Suprapubic skin (tissue), 4 donors: ENCODE data around the gene COL19A1. TPM values are rescaled to one million over a fixed set of nuclear protein-coding genes. Genes with fewer than 3 reads are reported as not detected.

Experiments used
- DNase-seq, 2 donors: peaks; one replicate each; pipeline ENCODE4 v3.0.0-alpha.2; 2019; ENCODE audit warnings: low spot score in 2 of 2
- H3K27ac ChIP-seq: fragments of 200-600 bp; sonication (generic); one replicate; pipeline ENCODE4 v1.5.1; 2019
- H3K27me3 ChIP-seq: fragments of 200-600 bp; sonication (generic); one replicate; pipeline ENCODE4 v1.5.1; 2019
- H3K36me3 ChIP-seq: fragments of 200-600 bp; sonication (generic); one replicate; pipeline ENCODE4 v1.5.1; 2019
- H3K4me1 ChIP-seq: fragments of 200-600 bp; sonication (generic); one replicate; pipeline ENCODE4 v1.5.1; 2019
- H3K4me3 ChIP-seq: fragments of 200-600 bp; sonication (generic); one replicate; pipeline ENCODE4 v1.5.1; 2019; ENCODE audit warnings: mild to moderate bottlenecking
- H3K9me3 ChIP-seq: fragments of 200-600 bp; sonication (generic); one replicate; pipeline ENCODE4 v1.5.1; 2019
- CTCF ChIP-seq, 2 donors: fragments of 200-600 bp in 1 of 2; fragments of 450-650 bp in 1 of 2; sonication (generic) in 1 of 2; IDR thresholded peaks; one replicate each; pipeline ENCODE4 v1.5.1; 2016 to 2019; ENCODE audit warnings: antibody characterized with exemption in 2 of 2, mild to moderate bottlenecking in 1 of 2, moderate library complexity in 1 of 2
- EP300 ChIP-seq: sonication (generic); formaldehyde crosslinking; IDR thresholded peaks from one replicate; pipeline ENCODE4 v1.6.1; 2017; ENCODE audit warnings: antibody characterized with exemption
- POLR2A ChIP-seq, 2 donors: fragments of 450-650 bp; IDR thresholded peaks; one replicate each; pipeline ENCODE4 v1.6.1; 2017; ENCODE audit warnings: antibody characterized with exemption in 2 of 2, mild to moderate bottlenecking in 2 of 2, moderate library complexity in 2 of 2
- POLR2AphosphoS5 ChIP-seq, 3 donors: sonication (generic); formaldehyde crosslinking; IDR thresholded peaks; one replicate each; pipeline ENCODE4 v1.6.1; 2017; ENCODE audit warnings: antibody characterized with exemption in 3 of 3
- WGBS: methylation state at CpG from one replicate; pipeline ENCODE4 v1.1.5; 2018; 5-methylcytosine and 5-hydroxymethylcytosine counted together
- total RNA-seq, 4 donors: library from RNA; depleted of rRNA; stranded (reverse); fragments of >200 nt; gene quantifications; one replicate each; pipeline ENCODE4 v1.1.0, GENCODE V29; 2016

COL19A1 gene
- total RNA-seq, 4 donors from 2014 or later, result 0.10 TPM; not detected in 3

GRCh38 chr6:69866770-69867638 lies 648 bp downstream of the COL19A1 start:
- no peak for TF ChIP-seq POLR2A (IDR thresholded peaks at IDR 0.05)
- TF ChIP-seq CTCF (IDR thresholded peaks at IDR 0.05), result no peak
- TF ChIP-seq EP300, result no peak
- no peak for TF ChIP-seq POLR2AphosphoS5 (IDR thresholded peaks at IDR 0.05)
- peaks cover 9% of the 10 kb centered on the region for H3K27me3 ChIP-seq
- H3K36me3 ChIP-seq, result no peaks in the 10 kb centered on the region
- no peaks in the 10 kb centered on the region for H3K9me3 ChIP-seq
- H3K27ac ChIP-seq, result no peak overlapping the region
- WGBS, result under 1% methylated on average over 32 of the region's 80 CpGs
- peak in 1 of 2 donors; percentile 64 for DNase-seq
- peak overlapping the region; percentile 59 for H3K4me3 ChIP-seq
- H3K4me1 ChIP-seq, result peaks cover 13% of the 10 kb centered on the region

- no peak overlapping the region for H3K27ac ChIP-seq
- peaks cover 13% of the 10 kb centered on the region for H3K4me1 ChIP-seq
- WGBS, result 6% methylated on average over 11 of the region's 11 CpGs
- peak overlapping the region; percentile 59 for H3K4me3 ChIP-seq
- TF ChIP-seq EP300 (no peak), POLR2AphosphoS5 (IDR thresholded peaks at IDR 0.05) (no peak), CTCF (IDR thresholded peaks at IDR 0.05) (no peak), POLR2A (IDR thresholded peaks at IDR 0.05) (no peak)
- peaks cover 9% of the 10 kb centered on the region for H3K27me3 ChIP-seq
- no peaks in the 10 kb centered on the region for H3K9me3 ChIP-seq
- H3K36me3 ChIP-seq, result no peaks in the 10 kb centered on the region
- no peak for DNase-seq
Observed at GRCh38 chr6:69867639-69867976, 1.3 kb downstream of the COL19A1 start.

GRCh38 chr6:69868252-69868804 lies 2.0 kb downstream of the COL19A1 start:
- no peak overlapping the region for H3K27ac ChIP-seq
- TF ChIP-seq EP300 (no peak), CTCF (IDR thresholded peaks at IDR 0.05) (no peak), POLR2A (IDR thresholded peaks at IDR 0.05) (no peak), POLR2AphosphoS5 (IDR thresholded peaks at IDR 0.05) (no peak)
- no peaks in the 10 kb centered on the region for H3K9me3 ChIP-seq
- H3K27me3 ChIP-seq, result peaks cover 9% of the 10 kb centered on the region
- H3K36me3 ChIP-seq, result no peaks in the 10 kb centered on the region
- peaks cover 13% of the 10 kb centered on the region for H3K4me1 ChIP-seq
- WGBS, result 74% methylated on average over 1 of the region's 1 CpG
- H3K4me3 ChIP-seq, result no peak overlapping the region
- DNase-seq, result no peak

- H3K4me1 ChIP-seq, result peaks cover 13% of the 10 kb centered on the region
- peaks cover 9% of the 10 kb centered on the region for H3K27me3 ChIP-seq
- H3K36me3 ChIP-seq, result no peaks in the 10 kb centered on the region
- no peaks in the 10 kb centered on the region for H3K9me3 ChIP-seq
- H3K4me3 ChIP-seq, result no peak overlapping the region
- 90% methylated on average over 1 of the region's 1 CpG for WGBS
- no peak for DNase-seq
- H3K27ac ChIP-seq, result no peak overlapping the region
- TF ChIP-seq EP300 (no peak), POLR2A (IDR thresholded peaks at IDR 0.05) (no peak), POLR2AphosphoS5 (IDR thresholded peaks at IDR 0.05) (no peak), CTCF (IDR thresholded peaks at IDR 0.05) (no peak)
Observed at GRCh38 chr6:69868961-69869360, 2.6 kb downstream of the COL19A1 start.

- WGBS, result 83% methylated on average over 2 of the region's 2 CpGs
- Histone ChIP-seq H3K36me3 (no peaks in the 10 kb centered on the region), H3K27ac (no peak overlapping the region), H3K4me1 (peaks cover 13% of the 10 kb centered on the region), H3K9me3 (no peaks in the 10 kb centered on the region), H3K27me3 (peaks cover 9% of the 10 kb centered on the region), H3K4me3 (no peak overlapping the region)
- TF ChIP-seq POLR2AphosphoS5 (IDR thresholded peaks at IDR 0.05) (no peak), EP300 (no peak), CTCF (IDR thresholded peaks at IDR 0.05) (no peak), POLR2A (IDR thresholded peaks at IDR 0.05) (no peak)
- DNase-seq, result no peak
Observed at GRCh38 chr6:69871107-69871506, 4.8 kb downstream of the COL19A1 start.
